ENCODE measurements around the gene SEMA3E. TPM values are rescaled to one million over a fixed set of nuclear protein-coding genes. Genes with fewer than 3 reads are reported as not detected.

Gene SEMA3E
- total RNA-seq, 1 experiment from 2014 or later = 3.6 TPM

DNA sequence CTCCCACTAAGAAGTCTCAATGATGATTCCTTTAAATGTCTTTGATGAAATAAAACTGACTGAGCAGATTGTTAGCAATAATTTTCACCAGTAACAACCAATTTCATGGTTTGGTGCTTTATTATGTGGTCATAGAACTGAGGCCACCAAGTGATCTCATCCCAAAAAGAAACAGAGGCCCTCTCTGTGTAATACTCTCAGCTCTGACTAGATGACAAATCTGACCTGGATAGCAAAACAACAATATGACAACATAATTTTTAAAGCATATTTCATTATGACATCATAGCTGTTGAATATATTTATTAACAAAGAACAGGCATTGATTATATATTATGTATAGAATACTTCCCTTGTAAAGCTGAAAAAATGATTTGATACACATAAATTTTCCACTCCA, 5.9 kb downstream of the SEMA3E start:
- no peak for DNase-seq
- TF ChIP-seq EZH2phosphoT487 (IDR thresholded peaks at IDR 0.05; ENCODE audit: borderline replicate concordance, low read length) (no peak), EZH2 (IDR thresholded peaks at IDR 0.05; ENCODE audit: low read length, unreplicated experiment) (no peak), CTCF (conservative IDR thresholded peaks at IDR 0.05; ENCODE audit: low read depth, low read length) (no peak)
- Histone ChIP-seq H3F3A (ENCODE audit: low read length, unreplicated experiment) (no peaks in the 10 kb centered on the region), H3K36me3 (ENCODE audit: low read depth, low read length) (no peaks in the 10 kb centered on the region), H3K9me2 (replicated peaks; ENCODE audit: low read length) (no peaks in the 10 kb centered on the region), H3K27me3 (ENCODE audit: low read length) (no peaks in the 10 kb centered on the region), H3K4me2 (ENCODE audit: low read length) (peak overlapping the region; percentile 30; the same call in 1 of the 2 replicates), H4K20me1 (ENCODE audit: low read length) (no peaks in the 10 kb centered on the region), H2AFZ (ENCODE audit: low read length) (no peak overlapping the region), H3K4me3 (ENCODE audit: low read length) (no peak overlapping the region), H3K9ac (ENCODE audit: low read length) (no peak overlapping the region), H3K9me3 (ENCODE audit: low read length) (no peaks in the 10 kb centered on the region), H3K27ac (ENCODE audit: low read length) (peak overlapping the region; percentile 33; the same call in 1 of the 2 replicates), H3K79me2 (ENCODE audit: low read length) (no peaks in the 10 kb centered on the region), H3K4me1 (ENCODE audit: insufficient read depth, low read length) (peaks cover 21% of the 10 kb centered on the region)
- intact Hi-C loops (cut with micrococcal nuclease) = loop anchor here (1.0 to 5.0 kb wide), 3 partner anchors 64 to 119 kb away; no protein-coding TSS in a partner anchor
- POLR2A ChIA-PET (ENCODE audit: unreplicated experiment) = no interaction called here
- BruUV-seq (replicated peaks) = no TSS peak
- CTCF ChIA-PET = no interaction called here
- ATAC-seq = no peak

DNA sequence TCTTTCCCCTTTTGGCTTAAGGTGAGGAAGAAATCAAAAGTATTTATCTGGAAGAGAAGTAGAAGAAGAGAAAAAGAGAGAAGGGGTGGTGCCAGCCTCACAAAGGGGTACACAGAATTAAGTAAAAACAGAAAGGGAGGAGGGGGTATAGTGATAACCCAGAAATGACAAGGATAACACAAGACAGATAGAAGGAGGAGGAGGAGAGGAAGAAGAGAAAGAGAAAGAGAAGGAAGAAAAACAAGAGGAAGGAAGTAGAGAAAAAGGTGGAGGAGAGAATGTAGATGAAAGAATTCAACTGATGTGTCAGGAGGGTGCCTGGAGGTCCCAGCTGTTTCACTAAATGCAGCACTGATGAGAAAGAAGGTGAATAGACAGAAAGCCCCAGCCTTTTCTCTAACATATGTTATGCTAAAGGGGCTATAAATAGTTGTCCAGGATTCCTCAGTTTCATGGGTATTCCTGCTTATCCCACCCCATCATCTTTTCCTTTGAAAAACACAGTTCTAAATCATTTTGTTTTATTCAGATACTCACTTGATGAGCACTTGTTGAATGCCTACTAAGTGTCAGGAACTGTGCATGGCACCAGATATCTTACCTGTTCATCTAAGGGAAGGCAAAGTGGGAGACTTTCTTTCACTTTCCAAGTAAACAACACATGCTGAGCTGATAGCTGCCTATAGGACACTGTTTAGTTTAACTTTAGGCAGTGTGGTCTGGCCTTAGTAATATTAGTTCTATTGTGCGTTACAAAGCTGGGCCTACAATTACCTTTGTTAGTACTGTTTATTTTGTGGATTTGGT, 8.0 kb downstream of the SEMA3E start:
- no TSS peak for BruUV-seq (replicated peaks)
- Histone ChIP-seq H3K9ac (ENCODE audit: low read length) (no peak overlapping the region), H3K79me2 (ENCODE audit: low read length) (no peaks in the 10 kb centered on the region), H3K9me2 (replicated peaks; ENCODE audit: low read length) (no peaks in the 10 kb centered on the region), H3K4me3 (ENCODE audit: low read length) (no peak overlapping the region), H3K27me3 (ENCODE audit: low read length) (no peaks in the 10 kb centered on the region), H3K9me3 (ENCODE audit: low read length) (no peaks in the 10 kb centered on the region), H3K27ac (ENCODE audit: low read length) (no peak overlapping the region), H2AFZ (ENCODE audit: low read length) (no peak overlapping the region), H4K20me1 (ENCODE audit: low read length) (no peaks in the 10 kb centered on the region), H3K36me3 (ENCODE audit: low read depth, low read length) (no peaks in the 10 kb centered on the region), H3K4me2 (ENCODE audit: low read length) (no peak overlapping the region), H3F3A (ENCODE audit: low read length, unreplicated experiment) (no peaks in the 10 kb centered on the region), H3K4me1 (ENCODE audit: insufficient read depth, low read length) (peaks cover 21% of the 10 kb centered on the region)
- TF ChIP-seq EZH2phosphoT487 (IDR thresholded peaks at IDR 0.05; ENCODE audit: borderline replicate concordance, low read length) = no peak
- no peak for TF ChIP-seq CTCF (conservative IDR thresholded peaks at IDR 0.05; ENCODE audit: low read depth, low read length)
- TF ChIP-seq EZH2 (IDR thresholded peaks at IDR 0.05; ENCODE audit: low read length, unreplicated experiment) = no peak
- DNase-seq = no peak
- intact Hi-C loops (cut with micrococcal nuclease) = loop anchor here (5.0 kb wide), 1 partner anchor 104 kb away; no protein-coding TSS in a partner anchor
- ChIA-PET POLR2A (ENCODE audit: unreplicated experiment) (no interaction called here), CTCF (no interaction called here)
- no peak for ATAC-seq

GRCh38 chr7:83640240-83640639, 8.7 kb downstream of the SEMA3E start:
- no peaks in the 10 kb centered on the region for H3K27me3 ChIP-seq (ENCODE audit: low read length)
- intact Hi-C loops (cut with micrococcal nuclease) = loop anchor here (5.0 kb wide), 1 partner anchor 103 kb away; no protein-coding TSS in a partner anchor
- no peak overlapping the region for H2AFZ ChIP-seq (ENCODE audit: low read length)
- peaks cover 21% of the 10 kb centered on the region for H3K4me1 ChIP-seq (ENCODE audit: insufficient read depth, low read length)
- H3K4me2 ChIP-seq (ENCODE audit: low read length) = no peak overlapping the region
- no peaks in the 10 kb centered on the region for H3K9me2 ChIP-seq (replicated peaks; ENCODE audit: low read length)
- ChIA-PET POLR2A (ENCODE audit: unreplicated experiment) (interaction anchor here (0.6 kb wide), 1 partner anchor 429 kb away, joined by 9 read pairs; no protein-coding TSS in a partner anchor), CTCF (no interaction called here)
- H3K27ac ChIP-seq (ENCODE audit: low read length) = no peak overlapping the region
- DNase-seq = no peak
- no peaks in the 10 kb centered on the region for H4K20me1 ChIP-seq (ENCODE audit: low read length)
- no peaks in the 10 kb centered on the region for H3K9me3 ChIP-seq (ENCODE audit: low read length)
- no peak overlapping the region for H3K9ac ChIP-seq (ENCODE audit: low read length)
- H3K79me2 ChIP-seq (ENCODE audit: low read length) = no peaks in the 10 kb centered on the region
- BruUV-seq (replicated peaks) = no TSS peak
- TF ChIP-seq CTCF (conservative IDR thresholded peaks at IDR 0.05; ENCODE audit: low read depth, low read length) (no peak), EZH2 (IDR thresholded peaks at IDR 0.05; ENCODE audit: low read length, unreplicated experiment) (no peak), EZH2phosphoT487 (IDR thresholded peaks at IDR 0.05; ENCODE audit: borderline replicate concordance, low read length) (no peak)
- no peak overlapping the region for H3K4me3 ChIP-seq (ENCODE audit: low read length)
- H3F3A ChIP-seq (ENCODE audit: low read length, unreplicated experiment) = no peaks in the 10 kb centered on the region
- H3K36me3 ChIP-seq (ENCODE audit: low read depth, low read length) = no peaks in the 10 kb centered on the region
- ATAC-seq = no peak

Measured in PC-3 (cell line).